HG02981 (cell line): Measurements from ENCODE around the gene SSBP2.
"Not testable (repeated sequence)": the region's sequence is repeated elsewhere in the genome, so short reads cannot be mapped to it uniquely, and the experiment has no call there.

Experiments
- ATAC-seq: cut with Tn5 transposase; IDR thresholded peaks from one replicate; pipeline ENCODE4 v1.9.1; 2021; ENCODE audit warnings: mild to moderate bottlenecking, moderate library complexity; ENCODE audit not compliant: unreplicated experiment

SSBP2 gene

DNA sequence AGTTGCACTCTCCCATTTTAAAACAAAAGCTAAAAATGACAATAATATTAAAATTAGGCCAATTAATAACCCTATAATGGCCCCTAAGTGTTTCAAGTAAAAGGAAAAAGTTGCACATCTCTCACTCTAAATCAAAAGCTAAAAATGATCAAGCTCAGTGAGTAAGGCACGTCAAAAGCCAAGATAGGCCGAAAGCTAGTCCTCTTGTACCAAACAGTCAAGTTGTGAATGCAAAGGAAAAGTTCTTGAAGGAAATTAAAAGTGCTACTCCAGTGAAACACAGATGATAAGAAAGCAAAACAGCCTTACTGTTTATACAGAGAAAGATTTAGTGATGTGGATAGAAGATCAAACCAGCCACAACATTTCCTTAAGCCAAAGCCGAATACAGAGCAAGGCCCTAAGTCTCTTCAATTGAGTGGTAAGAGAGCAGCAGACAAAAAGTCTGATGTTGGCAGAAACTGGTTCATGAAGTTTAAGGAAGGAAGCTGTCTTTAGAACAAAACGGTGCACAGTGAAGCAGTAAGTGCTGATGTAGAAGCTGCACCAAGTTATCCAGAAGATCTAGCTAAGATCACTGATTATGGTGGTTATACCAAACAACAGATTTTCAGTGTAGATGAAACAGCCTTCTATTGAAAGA, 212.9 kb downstream of the SSBP2 start:
- ATAC-seq, result no peak

- no peak for ATAC-seq
Observed at GRCh38 chr5:81534441-81534840, 216.5 kb downstream of the SSBP2 start.

GRCh38 chr5:81533629-81534405, 217.1 kb downstream of the SSBP2 start:
- ATAC-seq, result no peak

- no peak for ATAC-seq
Observed at GRCh38 chr5:81530919-81531318, 220.0 kb downstream of the SSBP2 start.

DNA sequence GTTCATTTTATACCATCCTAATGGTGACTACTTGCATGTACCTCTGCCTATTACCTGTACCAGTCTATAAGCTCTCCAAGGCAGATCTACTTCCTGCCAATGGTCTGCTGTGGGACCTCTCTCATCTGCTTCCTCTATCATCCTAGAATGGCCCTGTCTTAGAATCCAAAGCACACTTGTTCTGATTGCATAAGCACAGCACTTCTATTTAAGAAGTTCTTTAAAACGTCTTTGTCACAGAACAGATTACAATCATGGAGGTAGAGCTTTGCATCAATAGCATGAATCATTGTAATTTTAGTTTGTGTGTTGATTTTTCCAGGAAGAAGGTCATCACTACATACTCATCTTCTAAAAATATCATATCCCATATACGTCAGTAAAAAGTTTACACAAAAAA, 225.2 kb downstream of the SSBP2 start:
- no peak for ATAC-seq

DNA sequence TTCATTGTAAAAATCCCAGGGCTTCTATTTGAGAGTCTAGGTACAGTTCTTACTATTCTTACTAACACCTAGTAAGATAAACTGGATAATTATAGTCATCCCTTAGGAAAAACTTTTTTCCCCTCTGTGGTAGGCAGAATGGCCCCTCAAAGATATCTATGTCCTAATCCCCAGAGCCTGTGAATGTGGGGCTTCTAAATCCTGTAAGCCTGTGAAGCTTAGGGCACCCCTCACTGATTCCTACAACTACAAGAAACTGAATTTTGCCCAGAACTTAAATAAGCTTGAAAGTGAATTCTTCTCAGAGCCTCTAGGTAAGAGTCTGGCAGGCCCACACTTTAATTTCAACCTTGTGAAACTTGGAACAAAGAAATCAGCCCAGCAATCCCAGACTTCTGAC, 226.9 kb downstream of the SSBP2 start:
- no peak for ATAC-seq

GRCh38 chr5:81522571-81522970, 228.3 kb downstream of the SSBP2 start:
- ATAC-seq, result no peak

- ATAC-seq, result no peak
Observed at GRCh38 chr5:81520769-81521168, 230.1 kb downstream of the SSBP2 start.

- no peak for ATAC-seq
Observed at GRCh38 chr5:81519217-81519905, 231.5 kb downstream of the SSBP2 start.

DNA sequence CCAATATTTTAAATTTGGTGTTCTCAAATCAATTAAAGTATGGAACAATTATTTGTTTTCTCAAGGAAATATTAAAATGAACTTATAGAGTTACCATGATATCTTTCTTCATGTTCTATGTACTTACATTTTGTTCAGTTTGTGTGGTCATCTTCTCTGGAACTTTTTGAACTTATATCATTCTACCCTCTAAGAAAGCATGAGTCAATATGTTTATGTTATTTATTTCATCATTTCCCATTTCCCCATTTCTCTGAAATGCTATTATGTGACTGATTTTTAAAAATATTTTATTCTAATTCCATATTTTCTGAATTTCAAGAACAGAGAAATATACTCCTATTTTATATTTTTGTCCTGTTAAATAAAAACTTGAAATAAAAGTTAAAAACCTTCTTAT, 233.4 kb downstream of the SSBP2 start:
- no peak for ATAC-seq

DNA sequence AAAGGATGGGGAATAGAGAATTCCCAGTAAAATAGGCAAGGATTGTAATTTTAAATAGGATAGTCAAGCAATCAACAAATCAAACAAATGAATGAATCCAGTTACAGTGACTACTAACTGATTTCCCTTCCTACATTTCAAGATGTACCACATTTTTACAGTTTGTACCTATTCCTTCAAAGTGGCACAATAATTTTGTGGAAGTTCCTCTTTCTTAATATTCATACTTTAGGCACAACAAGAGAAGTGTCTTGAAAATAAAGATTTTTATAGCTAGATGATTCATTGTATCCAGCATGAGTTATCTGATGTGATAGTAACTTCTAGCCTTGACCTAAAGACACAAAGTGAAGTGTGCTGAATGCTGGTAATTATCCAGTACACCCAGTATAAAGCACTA, 234.8 kb downstream of the SSBP2 start:
- ATAC-seq, result no peak

- ATAC-seq, result no peak
Observed at GRCh38 chr5:81513982-81514381, 236.9 kb downstream of the SSBP2 start.

GRCh38 chr5:81513473-81513872, 237.4 kb downstream of the SSBP2 start:
- ATAC-seq, result no peak

DNA sequence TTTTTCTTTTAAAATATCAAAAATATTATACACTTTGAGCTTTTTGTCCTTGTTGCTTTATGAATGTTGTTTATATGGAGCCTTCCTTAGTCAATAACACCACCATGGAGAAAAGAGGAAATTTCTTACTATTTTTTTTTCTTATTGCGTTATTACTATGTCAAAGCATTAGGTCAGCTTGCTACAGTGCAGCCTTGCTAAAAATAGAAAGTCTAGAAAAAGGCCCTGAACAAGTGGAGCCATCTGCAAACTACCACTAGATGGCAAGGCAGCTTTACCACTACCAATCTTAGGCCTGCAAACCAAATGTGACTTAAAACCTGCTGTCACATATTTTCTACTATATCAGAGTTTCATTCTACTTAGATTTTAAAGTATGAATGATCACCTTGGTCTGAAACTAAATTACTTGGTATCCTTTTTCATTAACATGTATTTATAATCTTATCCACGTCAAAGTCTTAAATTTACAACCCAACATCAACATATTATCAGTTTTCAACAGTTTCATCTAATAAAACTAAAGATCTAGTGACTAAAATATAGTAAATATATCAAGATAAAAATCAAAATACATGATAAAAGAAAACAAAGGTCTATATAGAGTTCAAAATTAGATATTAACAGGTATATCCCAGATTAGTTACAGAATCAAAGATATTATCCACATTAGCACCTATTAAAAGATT, 243.9 kb downstream of the SSBP2 start:
- ATAC-seq, result peak; percentile 100

GRCh38 chr5:81506378-81506777, 244.5 kb downstream of the SSBP2 start:
- no peak for ATAC-seq

- no peak for ATAC-seq
Observed at GRCh38 chr5:81505672-81506071, 245.2 kb downstream of the SSBP2 start.

DNA sequence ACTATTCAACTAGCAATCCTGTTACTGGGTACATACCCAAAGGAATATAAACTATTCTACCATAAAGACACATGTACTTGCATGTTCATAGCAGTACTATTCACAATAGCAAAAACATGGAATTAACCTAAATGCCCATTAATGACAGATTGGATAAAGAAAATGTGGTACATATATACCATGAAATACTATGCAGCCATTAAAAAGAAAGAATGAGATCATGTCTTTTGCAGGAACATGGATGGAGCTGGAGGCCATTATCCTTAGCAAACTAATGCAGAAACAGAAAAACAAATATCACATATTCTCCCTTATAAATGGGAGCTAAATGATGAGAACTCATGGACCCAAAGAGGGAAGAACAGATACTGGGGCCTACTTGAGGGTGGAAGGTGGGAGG, 247.3 kb downstream of the SSBP2 start:
- not testable (repeated sequence) for ATAC-seq

GRCh38 chr5:81495286-81495685, 255.6 kb downstream of the SSBP2 start:
- ATAC-seq, result no peak

DNA sequence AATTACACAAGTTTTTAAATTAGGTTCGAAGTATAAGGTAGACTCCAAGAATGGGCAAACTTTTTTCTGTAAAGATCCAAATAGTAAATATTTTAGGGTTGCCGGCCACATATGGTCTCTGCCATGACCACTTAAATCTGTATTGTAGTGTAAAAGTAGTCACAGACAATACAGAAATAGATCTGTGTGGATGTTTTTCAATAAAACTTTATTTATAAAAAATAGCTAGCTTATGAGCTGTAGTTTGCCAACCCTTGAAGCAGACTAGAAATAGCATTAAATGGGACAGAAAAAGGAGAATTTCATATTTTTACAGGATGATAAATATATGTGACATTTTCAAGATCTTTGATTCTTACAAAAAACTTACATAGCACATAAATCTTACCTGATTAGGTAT, 262.0 kb downstream of the SSBP2 start:
- no peak for ATAC-seq

DNA sequence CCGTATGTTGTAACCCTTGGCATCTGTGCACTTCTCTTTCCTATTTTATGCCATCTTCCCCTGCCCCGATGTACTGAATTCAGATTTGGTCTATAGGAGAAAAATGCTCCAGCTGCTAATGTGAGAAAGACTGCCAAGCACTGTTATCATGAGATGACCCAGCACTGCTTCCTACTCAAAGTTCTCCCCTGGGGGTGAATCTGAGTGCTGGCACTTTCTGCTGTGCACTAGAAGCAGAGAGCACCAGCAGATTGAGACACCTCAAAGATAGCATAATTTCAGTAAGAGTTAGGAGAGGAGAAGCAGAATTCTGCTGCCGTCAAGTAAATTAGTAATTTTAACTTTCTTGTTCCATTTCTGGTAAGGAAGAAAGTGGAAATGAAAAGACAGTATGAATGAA, 264.2 kb downstream of the SSBP2 start:
- no peak for ATAC-seq

GRCh38 chr5:81482595-81482994, 268.3 kb downstream of the SSBP2 start:
- ATAC-seq, result no peak
